LNCaP clone FGC (cell line): ENCODE results near the gene MARVELD1.

ENCODE experiments used
- DNase-seq: peaks from one replicate; pipeline ENCODE4 v3.0.0-alpha.2; 2011; ENCODE audit warnings: low read depth
- H3K4me3 ChIP-seq: 2 replicates; pipeline ENCODE4 v1.5.1; 2011; ENCODE audit warnings: mild to moderate bottlenecking, low read depth, low read length, control low read depth
- TF ChIP-seq, protein P1 (sequence below): IDR thresholded peaks from 2 replicates; pipeline ENCODE4 v1.5.1; 2012; ENCODE audit warnings: mild to moderate bottlenecking; ENCODE audit not compliant: control insufficient read depth, insufficient read depth; ENCODE audit errors: extremely low read depth

The MARVELD1 gene

DNA sequence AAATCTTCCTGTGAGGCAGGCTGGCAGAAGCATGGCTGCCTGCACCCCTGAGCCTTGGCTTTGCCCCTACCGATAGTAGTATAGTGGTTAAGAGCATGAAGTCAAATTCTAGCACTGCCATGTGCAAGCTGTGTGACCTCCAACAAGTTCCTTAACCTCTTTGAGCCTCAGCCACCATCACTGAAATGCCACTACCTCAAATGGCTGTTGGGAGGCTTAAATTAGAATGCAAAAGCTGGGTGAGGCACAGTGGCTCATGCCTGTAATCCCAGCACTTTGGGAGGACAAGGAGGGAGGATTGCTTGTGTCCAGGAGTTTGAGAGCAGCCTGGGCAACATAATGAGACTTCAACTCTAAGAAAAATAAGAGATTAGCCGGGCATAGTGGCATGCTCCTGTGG is 49.9 kb downstream of the MARVELD1 start:
- no peak overlapping the region for H3K4me3 ChIP-seq
- TF ChIP-seq, protein P1, sequence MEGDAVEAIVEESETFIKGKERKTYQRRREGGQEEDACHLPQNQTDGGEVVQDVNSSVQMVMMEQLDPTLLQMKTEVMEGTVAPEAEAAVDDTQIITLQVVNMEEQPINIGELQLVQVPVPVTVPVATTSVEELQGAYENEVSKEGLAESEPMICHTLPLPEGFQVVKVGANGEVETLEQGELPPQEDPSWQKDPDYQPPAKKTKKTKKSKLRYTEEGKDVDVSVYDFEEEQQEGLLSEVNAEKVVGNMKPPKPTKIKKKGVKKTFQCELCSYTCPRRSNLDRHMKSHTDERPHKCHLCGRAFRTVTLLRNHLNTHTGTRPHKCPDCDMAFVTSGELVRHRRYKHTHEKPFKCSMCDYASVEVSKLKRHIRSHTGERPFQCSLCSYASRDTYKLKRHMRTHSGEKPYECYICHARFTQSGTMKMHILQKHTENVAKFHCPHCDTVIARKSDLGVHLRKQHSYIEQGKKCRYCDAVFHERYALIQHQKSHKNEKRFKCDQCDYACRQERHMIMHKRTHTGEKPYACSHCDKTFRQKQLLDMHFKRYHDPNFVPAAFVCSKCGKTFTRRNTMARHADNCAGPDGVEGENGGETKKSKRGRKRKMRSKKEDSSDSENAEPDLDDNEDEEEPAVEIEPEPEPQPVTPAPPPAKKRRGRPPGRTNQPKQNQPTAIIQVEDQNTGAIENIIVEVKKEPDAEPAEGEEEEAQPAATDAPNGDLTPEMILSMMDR, result no peak
- DNase-seq, result no peak

DNA sequence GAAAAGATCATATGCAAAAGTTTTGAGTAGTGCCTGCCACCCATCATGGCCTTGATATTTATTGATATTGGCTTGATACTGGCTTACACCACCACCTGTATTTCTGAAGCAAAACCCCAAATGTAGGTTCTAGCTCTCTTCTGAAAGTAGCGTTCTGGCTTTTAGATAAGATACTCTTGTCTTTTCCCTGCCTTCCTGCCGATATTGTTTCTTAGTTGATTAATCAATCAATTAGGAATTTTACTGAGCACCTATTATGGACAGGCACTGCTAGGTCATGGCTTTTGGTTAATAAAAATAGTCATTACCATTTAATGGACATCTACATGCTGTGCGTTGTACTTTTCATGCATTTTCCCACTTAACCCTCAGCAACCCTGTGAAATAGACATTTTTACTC is 50.4 kb downstream of the MARVELD1 start:
- no peak overlapping the region for H3K4me3 ChIP-seq
- no peak for DNase-seq
- TF ChIP-seq, protein P1, result no peak

DNA sequence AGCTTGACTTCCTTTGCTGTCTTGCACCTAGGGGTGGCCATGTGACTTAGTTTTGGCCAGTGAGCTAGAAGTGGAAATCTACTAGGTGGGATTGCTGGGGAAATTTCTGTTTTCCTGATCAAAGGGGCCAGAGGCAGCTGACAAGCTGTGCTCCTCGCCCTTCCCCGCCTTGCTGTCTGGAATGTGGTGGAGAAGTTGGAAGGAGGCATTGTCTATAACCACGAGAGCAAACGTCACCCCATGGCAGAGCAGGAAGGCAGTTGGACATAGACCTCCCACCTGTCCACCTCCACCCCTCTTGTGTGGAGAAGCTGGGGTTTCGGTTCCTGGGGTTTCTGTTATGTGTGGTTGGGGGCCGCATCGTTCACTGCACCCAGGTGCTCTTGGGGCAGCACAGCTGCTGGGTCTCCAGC is 51.0 kb downstream of the MARVELD1 start:
- DNase-seq, result no peak

DNA sequence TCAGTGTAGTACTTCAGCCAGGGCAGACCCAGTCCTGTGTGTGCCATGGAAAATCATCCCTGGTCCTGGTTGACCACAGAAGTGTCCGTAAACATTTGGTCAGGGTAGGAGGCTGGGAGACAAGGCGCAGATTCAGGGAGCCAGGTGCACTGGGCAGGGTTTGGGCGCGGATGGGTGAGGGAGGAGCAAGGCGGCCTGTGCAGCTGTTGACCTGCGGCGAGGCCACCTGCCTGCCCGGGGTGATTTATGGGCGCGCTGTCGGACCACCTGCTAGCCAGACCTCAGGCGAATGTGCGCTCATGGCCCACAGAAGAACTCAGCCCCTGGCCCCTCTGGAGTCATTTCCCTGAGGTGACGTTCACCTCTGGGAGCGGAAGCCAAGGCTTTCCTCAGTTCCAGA is 51.7 kb downstream of the MARVELD1 start:
- TF ChIP-seq, protein P1, result no peak
- DNase-seq, result no peak
- H3K4me3 ChIP-seq, result no peak overlapping the region

More for the DNA sequence above, 51.0 kb downstream of the MARVELD1 start:
- TF ChIP-seq, protein P1, result no peak
- H3K4me3 ChIP-seq, result no peak overlapping the region

DNA sequence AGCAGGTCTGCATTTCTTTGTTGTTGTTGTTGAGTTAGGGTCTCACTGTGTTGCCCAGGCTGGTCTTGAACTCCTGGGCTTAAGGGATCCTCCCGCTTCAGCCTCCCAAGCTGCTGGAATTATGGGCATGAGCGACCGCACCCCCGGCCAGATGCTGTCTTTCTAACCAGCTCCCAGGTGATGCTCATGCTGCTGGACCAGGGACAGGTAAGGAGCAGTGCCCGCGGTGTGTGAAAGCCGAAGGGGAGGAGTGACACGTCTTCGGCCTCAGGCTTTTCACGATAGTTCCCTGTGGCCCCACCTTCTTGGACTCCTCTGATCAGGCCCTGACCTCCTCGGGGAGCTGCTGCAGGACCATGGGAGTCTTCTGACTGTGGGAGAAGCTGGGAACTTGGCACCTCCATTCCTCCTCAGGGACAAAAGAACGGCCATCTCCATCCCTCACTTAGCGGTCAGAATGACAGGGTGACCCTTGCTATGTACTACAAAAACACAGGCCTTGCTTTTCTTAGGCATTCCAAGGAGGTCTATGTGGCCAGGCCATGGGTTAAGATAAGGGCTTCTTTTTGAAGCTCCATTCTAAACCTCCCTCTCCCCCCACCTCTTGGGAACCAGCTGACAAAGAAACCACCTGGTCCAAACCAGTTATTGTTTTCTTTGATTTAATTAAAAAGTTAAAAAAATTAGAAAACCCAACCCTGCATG is 52.7 kb downstream of the MARVELD1 start:
- H3K4me3 ChIP-seq, result no peak overlapping the region
- TF ChIP-seq, protein P1, result no peak
- no peak for DNase-seq

DNA sequence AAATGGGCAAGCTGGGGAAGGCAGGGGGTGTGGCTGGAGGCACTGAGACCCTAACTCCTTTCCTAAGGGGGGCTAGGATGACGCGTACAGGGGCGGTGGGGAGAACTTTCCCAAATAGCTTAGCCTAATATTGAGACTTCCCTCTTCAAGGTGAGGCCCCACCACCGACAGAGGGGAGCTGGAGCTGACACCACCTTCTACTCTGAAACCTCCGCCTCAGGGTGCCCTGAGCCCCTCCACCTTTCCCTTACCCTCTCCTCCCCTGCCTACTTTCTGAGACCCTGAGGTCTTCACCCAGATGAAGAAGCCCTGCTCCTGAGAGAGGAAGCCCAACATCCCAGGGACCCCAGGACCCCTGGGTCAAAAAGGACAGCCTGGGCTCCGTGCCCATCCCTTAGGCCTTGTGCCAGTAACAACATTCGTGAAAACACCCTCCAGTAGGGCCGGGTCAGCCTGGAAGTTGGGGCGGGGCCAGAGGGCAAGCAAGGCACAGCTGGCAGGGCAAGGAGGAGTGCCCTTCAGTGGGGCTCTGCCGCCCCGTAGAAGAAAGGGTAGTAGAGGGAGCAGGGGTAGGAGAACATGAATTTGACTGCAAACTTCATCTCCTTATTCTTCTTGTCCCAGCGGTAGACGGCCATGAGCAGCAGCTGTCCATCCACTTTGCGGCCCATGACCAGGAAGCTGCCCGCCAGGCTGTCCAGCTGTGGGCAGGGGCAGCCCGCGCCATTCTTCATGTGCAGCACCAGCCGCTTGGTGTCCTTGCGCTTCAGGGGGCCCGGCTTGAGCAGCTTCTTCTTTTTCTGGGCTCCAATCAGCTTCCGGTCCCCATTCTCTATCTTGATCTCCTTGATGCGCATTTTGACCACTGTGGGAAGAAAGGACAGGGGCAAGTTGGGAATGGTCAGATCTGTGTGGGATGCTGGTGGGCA is 53.7 kb downstream of the MARVELD1 start:
- no peak overlapping the region for H3K4me3 ChIP-seq
- no peak for DNase-seq
- TF ChIP-seq, protein P1, result no peak
